Measurements from ENCODE around the gene TNPO3.
A peak's percentile ranks its signal among the peaks of the same experiment; 100 is the strongest.
"Not testable (repeated sequence)": the region's sequence is repeated elsewhere in the genome, so short reads cannot be mapped to it uniquely, and the experiment has no call there.

TNPO3 gene

GRCh38 chr7:129055294-129055816 lies 444 bp upstream of the TNPO3 start:
- H3K4me3 Mint-ChIP-seq, result peak overlapping the region; percentile 94 to 98
- DNase-seq (no peak), ATAC-seq (replicated peaks) (peak; percentile 3)
- H3K36me3 Mint-ChIP-seq (ENCODE audit: insufficient read depth), result peaks cover 25% of the 10 kb centered on the region
- H3K4me1 Mint-ChIP-seq (ENCODE audit: low read depth in 2 of 2), result peaks cover 20 to 27% of the 10 kb centered on the region in 2 donors
- peaks cover 7 to 10% of the 10 kb centered on the region in 2 donors for H3K27me3 Mint-ChIP-seq
- H3K9me3 Mint-ChIP-seq, result no peaks in the 10 kb centered on the region
- H3K27ac Mint-ChIP-seq, result peak overlapping the region; percentile 97 to 99

- H3K9me3 Mint-ChIP-seq, result no peaks in the 10 kb centered on the region
- H3K4me1 Mint-ChIP-seq (ENCODE audit: low read depth in 2 of 2), result peaks cover 29 to 35% of the 10 kb centered on the region in 2 donors
- ATAC-seq (replicated peaks) (no peak), DNase-seq (no peak)
- peaks cover 29% of the 10 kb centered on the region for H3K36me3 Mint-ChIP-seq (ENCODE audit: insufficient read depth)
- peaks cover 0 to under 1% of the 10 kb centered on the region in 2 donors for H3K27me3 Mint-ChIP-seq
- H3K27ac Mint-ChIP-seq, result peak overlapping the region; percentile 97 to 99
- H3K4me3 Mint-ChIP-seq, result peak overlapping the region; percentile 94 to 98
Measured at GRCh38 chr7:129053938-129054437, 923 bp downstream of the TNPO3 start.

GRCh38 chr7:129052441-129052840 lies 2.5 kb downstream of the TNPO3 start:
- Mint-ChIP-seq H3K4me1 (ENCODE audit: low read depth in 2 of 2) (peaks cover 40 to 43% of the 10 kb centered on the region in 2 donors), H3K27me3 (no peaks in the 10 kb centered on the region), H3K27ac (no peak overlapping the region), H3K36me3 (ENCODE audit: insufficient read depth) (peaks cover 35% of the 10 kb centered on the region), H3K4me3 (peak overlapping the region; percentile 94 to 98), H3K9me3 (no peaks in the 10 kb centered on the region)
- DNase-seq (no peak), ATAC-seq (replicated peaks) (no peak)

GRCh38 chr7:129051459-129051858 lies 3.5 kb downstream of the TNPO3 start:
- H3K36me3 Mint-ChIP-seq (ENCODE audit: insufficient read depth), result peaks cover 35% of the 10 kb centered on the region
- peaks cover 44 to 52% of the 10 kb centered on the region in 2 donors for H3K4me1 Mint-ChIP-seq (ENCODE audit: low read depth in 2 of 2)
- not testable (repeated sequence) for DNase-seq; H3K27ac Mint-ChIP-seq; H3K27me3 Mint-ChIP-seq; H3K9me3 Mint-ChIP-seq; H3K4me3 Mint-ChIP-seq; ATAC-seq (replicated peaks)

- peaks cover 42 to 57% of the 10 kb centered on the region in 2 donors for H3K4me1 Mint-ChIP-seq (ENCODE audit: low read depth in 2 of 2)
- H3K27ac Mint-ChIP-seq, result no peak overlapping the region
- ATAC-seq (replicated peaks), result no peak
Measured at GRCh38 chr7:129047761-129048160, 7.2 kb downstream of the TNPO3 start.

GRCh38 chr7:129045682-129046081 lies 9.2 kb downstream of the TNPO3 start:
- DNase-seq (no peak), ATAC-seq (replicated peaks) (no peak)
- Mint-ChIP-seq H3K27me3 (no peaks in the 10 kb centered on the region), H3K27ac (no peak overlapping the region), H3K4me1 (ENCODE audit: low read depth in 2 of 2) (peaks cover 48 to 74% of the 10 kb centered on the region in 2 donors), H3K36me3 (ENCODE audit: insufficient read depth) (peaks cover 17% of the 10 kb centered on the region), H3K4me3 (peak overlapping the region in 1 of 2 donors; percentile 35), H3K9me3 (no peaks in the 10 kb centered on the region)

More at GRCh38 chr7:129047761-129048160, 7.2 kb downstream of the TNPO3 start:
- Mint-ChIP-seq H3K4me3 (peak overlapping the region in 1 of 2 donors; percentile 58), H3K36me3 (ENCODE audit: insufficient read depth) (peaks cover 14% of the 10 kb centered on the region), H3K9me3 (no peaks in the 10 kb centered on the region), H3K27me3 (no peaks in the 10 kb centered on the region)
- no peak for DNase-seq

- Mint-ChIP-seq H3K36me3 (ENCODE audit: insufficient read depth) (peaks cover 30% of the 10 kb centered on the region), H3K27ac (peak overlapping the region; percentile 7 to 49)
Measured at GRCh38 chr7:129043012-129043411, 11.9 kb downstream of the TNPO3 start.

GRCh38 chr7:129041142-129042085 lies 13.5 kb downstream of the TNPO3 start:
- Mint-ChIP-seq H3K4me1 (ENCODE audit: low read depth in 2 of 2) (peaks cover 45 to 63% of the 10 kb centered on the region in 2 donors), H3K9me3 (peaks cover 0 to 2% of the 10 kb centered on the region in 2 donors), H3K4me3 (no peak overlapping the region), H3K27me3 (no peaks in the 10 kb centered on the region), H3K36me3 (ENCODE audit: insufficient read depth) (peaks cover 35% of the 10 kb centered on the region), H3K27ac (peak overlapping the region; percentile 7 to 49)
- DNase-seq (no peak), ATAC-seq (replicated peaks) (no peak)

More at GRCh38 chr7:129043012-129043411, 11.9 kb downstream of the TNPO3 start:
- no peaks in the 10 kb centered on the region for H3K27me3 Mint-ChIP-seq
- DNase-seq (no peak), ATAC-seq (replicated peaks) (no peak)
- peaks cover 0 to 2% of the 10 kb centered on the region in 2 donors for H3K9me3 Mint-ChIP-seq
- H3K4me1 Mint-ChIP-seq (ENCODE audit: low read depth in 2 of 2), result peaks cover 39 to 63% of the 10 kb centered on the region in 2 donors
- peak overlapping the region; percentile 8 to 23 for H3K4me3 Mint-ChIP-seq

- H3K9me3 Mint-ChIP-seq; H3K27me3 Mint-ChIP-seq; ATAC-seq (replicated peaks); H3K4me3 Mint-ChIP-seq; DNase-seq: not testable (repeated sequence)
- Mint-ChIP-seq H3K27ac (peak overlapping the region in 1 of 2 donors; percentile 78), H3K36me3 (ENCODE audit: insufficient read depth) (peaks cover 61% of the 10 kb centered on the region), H3K4me1 (ENCODE audit: low read depth in 2 of 2) (peaks cover 36 to 49% of the 10 kb centered on the region in 2 donors)
Measured at GRCh38 chr7:129038468-129038867, 16.4 kb downstream of the TNPO3 start.

- H3K27me3 Mint-ChIP-seq, result no peaks in the 10 kb centered on the region
- H3K36me3 Mint-ChIP-seq (ENCODE audit: insufficient read depth), result peaks cover 59% of the 10 kb centered on the region
- H3K27ac Mint-ChIP-seq, result peak overlapping the region; percentile 9 to 78
- peak overlapping the region in 1 of 2 donors; percentile 6 for H3K4me3 Mint-ChIP-seq
- ATAC-seq (replicated peaks) (no peak), DNase-seq (no peak)
- peaks cover 31 to 50% of the 10 kb centered on the region in 2 donors for H3K4me1 Mint-ChIP-seq (ENCODE audit: low read depth in 2 of 2)
- peaks cover 0 to 2% of the 10 kb centered on the region in 2 donors for H3K9me3 Mint-ChIP-seq
Measured at GRCh38 chr7:129037585-129037984, 17.3 kb downstream of the TNPO3 start.

GRCh38 chr7:129032017-129032416 lies 22.9 kb downstream of the TNPO3 start:
- Mint-ChIP-seq H3K36me3 (ENCODE audit: insufficient read depth) (peaks cover 46% of the 10 kb centered on the region), H3K4me3 (peak overlapping the region in 1 of 2 donors; percentile 28), H3K27ac (peak overlapping the region in 1 of 2 donors; percentile 45), H3K4me1 (ENCODE audit: low read depth in 2 of 2) (peaks cover 28 to 53% of the 10 kb centered on the region in 2 donors), H3K27me3 (no peaks in the 10 kb centered on the region), H3K9me3 (no peaks in the 10 kb centered on the region)
- ATAC-seq (replicated peaks) (no peak), DNase-seq (no peak)

GRCh38 chr7:129030440-129030839 lies 24.5 kb downstream of the TNPO3 start:
- H3K27me3 Mint-ChIP-seq, result no peaks in the 10 kb centered on the region
- H3K27ac Mint-ChIP-seq, result no peak overlapping the region
- peaks cover 25 to 48% of the 10 kb centered on the region in 2 donors for H3K4me1 Mint-ChIP-seq (ENCODE audit: low read depth in 2 of 2)
- H3K9me3 Mint-ChIP-seq, result no peaks in the 10 kb centered on the region
- H3K36me3 Mint-ChIP-seq (ENCODE audit: insufficient read depth), result peaks cover 36% of the 10 kb centered on the region
- H3K4me3 Mint-ChIP-seq, result no peak overlapping the region
- no peak for ATAC-seq (replicated peaks)
- DNase-seq, result no peak

- no peak overlapping the region for H3K27ac Mint-ChIP-seq
- peaks cover 12% of the 10 kb centered on the region for H3K36me3 Mint-ChIP-seq (ENCODE audit: insufficient read depth)
- DNase-seq, result no peak
- H3K4me3 Mint-ChIP-seq, result no peak overlapping the region
- H3K27me3 Mint-ChIP-seq, result no peaks in the 10 kb centered on the region
- H3K4me1 Mint-ChIP-seq (ENCODE audit: low read depth in 2 of 2), result peaks cover 24 to 58% of the 10 kb centered on the region in 2 donors
- no peak for ATAC-seq (replicated peaks)
- H3K9me3 Mint-ChIP-seq, result no peaks in the 10 kb centered on the region
Measured at GRCh38 chr7:129024125-129024524, 30.8 kb downstream of the TNPO3 start.

Measured in effector memory CD8-positive, alpha-beta T cell (primary cell).